RCC 7860 (cell line): ENCODE measurements around the gene RERE.
"Not testable (repeated sequence)": the region's sequence is repeated elsewhere in the genome, so short reads cannot be mapped to it uniquely, and the experiment has no call there.

ENCODE experiments used
- DNase-seq: peaks from one replicate; pipeline ENCODE4 v3.0.0-alpha.2; 2015; ENCODE audit warnings: low spot score
- FAIRE-seq: peaks from 2 replicates; lab custom pipeline; 2012; peaks lifted over from hg19 to GRCh38; lab: Jason Lieb, UNC

RERE gene

DNA sequence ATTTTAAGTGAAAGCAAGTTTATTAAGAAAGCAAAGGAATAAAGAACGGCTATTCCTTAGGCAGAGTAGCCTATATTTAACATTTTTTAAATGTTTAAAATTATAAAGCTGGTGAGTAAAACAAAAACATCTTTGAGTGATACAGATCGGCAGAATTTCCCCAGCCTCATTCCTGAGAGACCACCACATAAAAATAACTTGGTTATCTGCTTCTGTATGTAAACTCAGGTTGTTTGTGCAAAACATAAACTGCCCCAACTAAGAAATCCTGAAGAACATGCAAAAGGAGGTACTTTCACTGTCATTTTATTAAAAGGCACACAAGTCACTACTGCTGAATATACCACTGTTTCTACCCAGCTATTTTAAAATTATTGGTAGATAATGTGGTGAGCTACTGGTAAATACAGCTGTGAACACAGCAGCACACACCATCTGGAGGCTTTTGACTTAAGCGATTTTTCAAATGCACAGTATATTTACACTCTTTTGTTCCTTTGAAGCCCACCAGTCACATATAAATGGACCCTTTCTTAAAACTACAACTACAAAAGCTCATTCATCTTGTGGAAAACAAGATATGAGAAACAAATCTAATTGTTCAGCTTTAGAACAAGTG, 119.3 kb downstream of the RERE start:
- DNase-seq, result no peak
- FAIRE-seq, result no peak

DNA sequence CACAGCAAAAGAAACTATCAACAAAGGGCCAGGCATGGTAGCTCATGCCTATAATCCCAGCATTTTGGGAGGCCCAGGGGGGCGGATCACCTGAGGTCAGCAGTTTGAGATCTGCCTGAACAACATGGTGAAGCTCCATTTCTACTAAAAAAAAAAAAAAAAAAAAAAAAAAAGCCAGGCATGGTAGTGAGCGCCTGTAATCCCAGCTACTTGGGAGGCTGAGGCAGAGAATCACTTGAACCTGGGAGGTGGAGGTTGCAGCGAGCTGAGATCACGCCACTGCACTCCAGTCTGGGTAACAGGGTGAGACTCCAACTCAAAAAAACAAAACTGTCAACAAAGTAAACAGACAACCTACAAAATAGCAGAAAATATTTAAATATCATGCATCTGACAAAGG, 122.0 kb downstream of the RERE start:
- DNase-seq, FAIRE-seq: not testable (repeated sequence)

GRCh38 chr1:8693107-8693506, 124.3 kb downstream of the RERE start:
- no peak for DNase-seq
- FAIRE-seq, result no peak

GRCh38 chr1:8691662-8692061, 125.8 kb downstream of the RERE start:
- no peak for FAIRE-seq

DNA sequence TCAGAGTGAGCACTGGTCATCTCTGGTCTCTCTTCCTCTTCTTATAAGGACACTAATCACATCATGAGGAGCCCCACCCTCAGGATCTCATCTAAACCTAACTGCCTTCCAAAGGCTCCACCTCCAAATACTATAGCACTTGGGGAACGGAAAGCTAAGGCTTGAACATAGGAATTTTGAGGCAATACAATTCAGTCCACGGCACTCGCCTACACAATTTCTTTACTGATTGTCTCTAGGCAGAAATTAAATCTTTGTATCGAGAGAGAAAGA, 127.3 kb downstream of the RERE start:
- FAIRE-seq (no peak), DNase-seq (no peak)

More at GRCh38 chr1:8691662-8692061, 125.8 kb downstream of the RERE start:
- no peak for DNase-seq

- no peak for FAIRE-seq
Measured at GRCh38 chr1:8689431-8690252, 127.8 kb downstream of the RERE start.

DNA sequence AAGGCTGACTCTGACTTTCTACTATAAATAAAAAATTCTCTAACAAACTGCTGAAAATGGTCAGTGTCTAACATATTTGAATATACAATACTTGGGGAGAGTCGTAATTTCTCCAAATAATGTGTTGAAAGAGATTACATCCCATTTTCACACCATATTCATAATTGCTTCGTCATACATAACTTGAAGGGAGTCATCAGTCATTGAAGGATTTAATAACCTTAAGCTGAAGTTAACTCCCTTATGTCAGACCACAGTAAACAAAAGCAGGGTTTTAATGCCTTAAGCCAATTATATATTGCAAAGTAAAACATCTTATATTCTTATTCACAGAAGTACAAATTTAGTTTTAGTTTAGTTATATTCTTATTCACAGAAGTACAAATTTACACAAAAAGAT, 129.9 kb downstream of the RERE start:
- DNase-seq (no peak), FAIRE-seq (peak; percentile 8)

More at GRCh38 chr1:8689431-8690252, 127.8 kb downstream of the RERE start:
- DNase-seq, result no peak

DNA sequence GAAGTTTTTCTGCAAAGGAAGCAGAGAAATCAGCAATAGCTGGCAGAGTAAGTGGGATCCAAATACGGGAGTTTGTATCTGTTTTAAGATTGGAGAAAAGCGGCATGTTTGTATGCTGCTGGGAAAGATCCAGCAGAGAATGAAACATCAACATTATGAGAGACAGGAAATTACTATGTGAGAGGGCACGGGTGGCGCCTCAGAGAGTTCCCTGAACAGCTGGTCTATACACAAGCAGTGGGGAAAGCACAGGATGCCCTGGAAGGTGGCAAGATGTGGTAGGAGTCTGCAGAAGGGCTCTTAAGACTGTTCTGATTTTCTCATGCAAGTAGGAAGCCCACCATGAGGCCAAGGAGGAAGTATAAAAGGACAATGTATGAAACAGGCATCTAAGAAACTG, 130.4 kb downstream of the RERE start:
- FAIRE-seq (no peak), DNase-seq (no peak)

GRCh38 chr1:8685463-8685862, 132.0 kb downstream of the RERE start:
- FAIRE-seq, result no peak
- DNase-seq, result no peak

DNA sequence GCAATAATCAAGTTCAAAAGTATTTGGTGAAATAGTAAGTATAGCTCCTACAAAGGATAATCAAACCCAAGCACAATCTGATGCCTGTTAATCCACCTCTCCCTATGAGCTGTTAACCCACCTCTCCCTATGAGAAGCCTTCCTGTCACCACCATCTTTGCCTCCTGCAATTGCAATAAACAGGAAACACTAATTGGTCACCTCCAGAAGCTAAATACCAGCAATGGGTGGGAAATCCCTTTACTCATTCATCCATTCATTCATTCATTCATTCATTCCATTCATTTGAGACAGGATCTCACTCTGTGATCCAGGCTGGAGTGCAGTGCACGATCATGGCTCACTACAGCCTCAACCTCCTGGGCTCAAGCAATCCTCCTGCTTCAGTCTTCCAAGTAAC, 132.8 kb downstream of the RERE start:
- FAIRE-seq (no peak), DNase-seq (no peak)

- no peak for DNase-seq
- FAIRE-seq, result no peak
Measured at GRCh38 chr1:8682573-8682972, 134.9 kb downstream of the RERE start.

GRCh38 chr1:8681911-8682310, 135.5 kb downstream of the RERE start:
- DNase-seq (no peak), FAIRE-seq (no peak)

DNA sequence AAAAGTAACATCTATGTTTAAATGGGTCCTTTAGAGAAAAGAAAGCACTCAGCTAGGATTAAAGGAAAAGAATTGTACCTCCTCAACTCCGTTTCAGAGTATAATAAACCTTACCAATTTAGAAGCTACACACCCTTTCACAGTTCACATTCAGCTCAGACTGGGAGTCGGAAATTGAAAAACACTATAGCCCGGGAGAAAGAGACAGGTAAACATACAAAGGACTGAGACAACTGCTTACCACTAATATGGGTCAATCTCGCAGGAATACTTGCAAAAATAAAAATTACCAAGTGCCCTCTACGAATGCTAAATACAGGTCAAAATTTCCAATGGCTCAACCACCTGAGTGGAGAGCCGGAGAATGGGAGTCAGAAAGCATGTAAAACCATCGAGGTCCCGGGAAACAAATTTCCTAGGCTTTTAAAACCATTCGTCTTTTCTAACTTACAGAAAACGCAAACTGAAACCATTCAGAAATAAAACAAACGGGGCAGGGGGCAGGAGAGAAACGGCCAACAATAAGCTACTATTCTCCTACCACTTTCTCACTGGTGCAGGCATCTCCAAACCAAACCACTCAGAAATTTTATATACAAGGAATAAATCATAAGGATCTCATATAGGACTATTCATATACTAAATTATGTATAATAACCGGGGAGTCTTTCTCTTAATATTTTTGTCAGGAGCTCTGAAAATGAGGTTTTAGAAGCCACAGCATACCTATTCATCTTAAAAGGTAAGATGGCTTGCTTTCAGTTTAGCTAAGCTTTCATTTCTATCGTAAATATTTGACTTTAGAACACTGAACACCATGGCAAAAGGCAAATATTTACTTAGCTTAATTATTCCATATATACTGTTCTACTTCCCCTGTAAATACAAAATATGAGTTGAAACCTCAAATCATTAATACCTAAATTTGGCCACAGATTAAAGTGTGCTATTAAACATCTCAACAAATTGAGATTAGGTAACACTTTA, 136.5 kb downstream of the RERE start:
- FAIRE-seq (no peak), DNase-seq (no peak)

DNA sequence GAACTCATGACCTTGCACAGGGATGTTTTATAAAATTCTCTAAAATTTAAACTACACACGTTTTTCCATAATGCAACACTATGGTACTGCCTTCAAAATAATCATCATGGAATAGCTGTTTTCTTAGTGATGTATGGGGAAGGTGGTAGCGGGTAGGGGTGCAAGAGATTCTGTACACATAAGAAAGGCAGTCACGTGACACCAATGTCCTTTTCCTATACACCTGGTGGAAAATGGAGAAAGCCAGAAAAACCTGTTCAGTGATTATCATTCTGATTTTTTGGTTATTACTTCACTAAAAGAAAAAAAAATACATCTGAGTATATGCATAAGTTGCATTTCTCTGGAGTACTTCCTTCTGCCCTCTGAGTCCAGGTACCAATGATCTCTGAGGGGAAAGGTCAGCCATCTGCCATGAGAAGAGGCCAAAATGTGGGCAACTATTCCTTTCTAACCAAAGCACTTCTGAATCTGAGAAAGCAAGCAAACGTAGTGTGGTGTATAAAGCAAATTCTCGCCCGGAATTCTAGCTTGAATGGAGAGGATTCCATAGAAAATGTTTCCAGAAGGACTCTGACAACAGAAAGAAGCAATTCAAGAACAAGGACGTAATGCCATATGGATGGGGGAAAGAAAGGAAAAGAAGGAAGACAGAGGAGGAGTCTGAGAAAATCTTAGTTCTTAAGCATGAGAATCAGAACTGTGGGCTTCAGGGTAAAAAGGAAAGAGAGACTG, 137.3 kb downstream of the RERE start:
- FAIRE-seq (no peak), DNase-seq (no peak)

DNA sequence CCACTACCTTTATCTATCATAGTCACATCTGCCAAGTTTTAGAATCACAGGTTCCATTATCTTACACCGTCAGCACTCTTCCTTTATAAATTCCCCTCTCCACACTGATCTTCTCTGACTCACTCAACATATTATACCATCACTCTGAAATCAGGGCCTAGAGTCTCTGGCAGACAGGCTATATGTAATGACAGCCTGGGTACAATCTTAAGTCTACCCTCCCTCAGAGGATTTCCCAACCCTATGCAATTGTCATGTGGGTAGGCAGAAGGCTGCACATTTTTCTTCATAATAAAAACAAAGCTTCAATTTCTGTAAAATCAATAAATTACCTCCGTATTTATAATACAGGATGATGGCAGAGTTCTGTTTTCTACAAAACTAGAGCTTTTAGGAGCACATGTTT, 138.0 kb downstream of the RERE start:
- peak; percentile 78 for FAIRE-seq
- peak; percentile 60 for DNase-seq

- no peak for FAIRE-seq
- DNase-seq, result no peak
Measured at GRCh38 chr1:8678673-8679394, 138.6 kb downstream of the RERE start.

- no peak for FAIRE-seq
- DNase-seq, result no peak
Measured at GRCh38 chr1:8677782-8678181, 139.7 kb downstream of the RERE start.

- FAIRE-seq, result no peak
- DNase-seq, result no peak
Measured at GRCh38 chr1:8676813-8677212, 140.6 kb downstream of the RERE start.

DNA sequence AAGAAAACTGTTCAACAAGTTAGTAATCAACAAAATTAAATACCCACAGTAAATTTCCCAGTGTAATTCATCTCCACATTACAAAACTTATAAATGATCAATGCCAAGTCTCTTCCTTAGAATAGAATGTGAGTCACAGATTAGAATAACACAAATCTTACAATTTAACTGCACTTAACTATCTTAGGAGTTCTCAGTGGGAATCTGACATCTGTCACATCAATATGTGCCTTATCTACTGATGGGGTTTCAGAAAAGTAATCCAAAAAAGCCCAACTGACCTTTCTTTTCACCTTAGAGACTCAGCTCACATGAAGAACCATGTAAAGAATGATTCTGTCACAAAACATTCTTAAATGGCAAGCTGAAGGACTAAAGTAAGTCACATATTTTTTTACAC, 141.4 kb downstream of the RERE start:
- DNase-seq, result no peak
- no peak for FAIRE-seq

GRCh38 chr1:8674912-8675311, 142.5 kb downstream of the RERE start:
- DNase-seq (peak; percentile 59), FAIRE-seq (peak; percentile 73)
